HG03135 (cell line): ENCODE measurements around the gene PTPRG.

Source experiments
- ATAC-seq: cut with Tn5 transposase; IDR thresholded peaks from one replicate; pipeline ENCODE4 v1.9.1; 2021; ENCODE audit warnings: mild to moderate bottlenecking, moderate library complexity; ENCODE audit not compliant: unreplicated experiment

PTPRG gene

DNA sequence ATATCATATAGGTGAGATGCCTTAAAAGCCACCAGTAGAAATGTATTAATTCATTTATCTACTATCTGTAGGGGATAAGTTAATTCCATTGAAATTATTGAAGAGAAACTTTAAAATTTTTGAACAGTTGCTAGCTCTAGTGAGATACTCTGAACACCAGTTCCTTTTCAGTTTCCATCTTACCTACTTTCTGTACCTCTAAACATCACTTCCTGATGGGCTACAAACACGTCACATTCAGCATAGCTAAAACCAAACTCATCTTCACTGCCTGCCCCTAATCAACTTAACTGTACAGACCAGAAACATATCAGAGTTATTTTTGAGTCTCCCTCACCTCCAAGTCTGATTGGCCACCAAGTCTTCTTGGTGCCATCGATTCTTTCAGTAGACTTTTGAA, 723.1 kb downstream of the PTPRG start:
- ATAC-seq, result no peak

DNA sequence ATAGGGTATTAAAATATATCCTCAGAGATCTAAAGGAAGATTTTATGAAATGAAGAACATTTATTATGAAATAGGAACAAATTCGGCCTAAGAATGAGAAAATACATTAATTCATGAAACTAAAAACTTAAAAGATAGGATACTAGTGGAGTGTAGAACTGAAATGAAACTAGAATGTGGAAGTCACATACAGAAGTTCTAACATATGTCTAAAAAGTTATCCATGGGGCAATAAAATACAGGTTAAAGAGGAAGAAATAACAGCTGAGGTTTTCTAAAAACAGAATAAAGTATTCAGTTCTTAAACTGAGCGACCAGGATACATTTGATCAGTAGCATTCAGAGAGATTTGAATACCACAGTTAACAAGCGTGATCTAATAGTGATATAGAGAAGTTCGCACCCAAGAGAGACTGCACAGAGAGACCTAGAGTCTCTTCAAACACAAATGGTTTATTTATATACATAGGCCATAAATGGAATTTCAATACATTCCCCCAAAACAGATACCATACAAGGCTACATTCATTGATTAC, 726.1 kb downstream of the PTPRG start:
- no peak for ATAC-seq

DNA sequence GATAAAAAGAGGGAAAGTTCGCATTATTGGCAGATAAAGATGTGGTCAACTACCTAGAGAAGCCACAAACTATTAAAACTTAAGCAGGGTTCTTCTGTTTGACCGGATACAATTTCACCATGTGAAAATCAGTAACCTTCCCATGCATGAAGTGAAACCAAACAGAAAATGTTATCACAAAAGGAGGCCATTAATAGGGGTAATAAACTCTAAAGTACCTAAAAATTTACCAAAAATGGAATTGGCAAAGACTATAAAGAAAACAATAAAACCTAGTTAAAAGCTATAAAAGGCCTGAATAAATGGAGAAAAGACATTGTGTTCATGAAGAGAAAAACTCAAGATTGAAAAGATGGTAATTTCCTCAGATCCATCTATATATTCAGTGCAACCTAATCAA, 728.6 kb downstream of the PTPRG start:
- no peak for ATAC-seq

DNA sequence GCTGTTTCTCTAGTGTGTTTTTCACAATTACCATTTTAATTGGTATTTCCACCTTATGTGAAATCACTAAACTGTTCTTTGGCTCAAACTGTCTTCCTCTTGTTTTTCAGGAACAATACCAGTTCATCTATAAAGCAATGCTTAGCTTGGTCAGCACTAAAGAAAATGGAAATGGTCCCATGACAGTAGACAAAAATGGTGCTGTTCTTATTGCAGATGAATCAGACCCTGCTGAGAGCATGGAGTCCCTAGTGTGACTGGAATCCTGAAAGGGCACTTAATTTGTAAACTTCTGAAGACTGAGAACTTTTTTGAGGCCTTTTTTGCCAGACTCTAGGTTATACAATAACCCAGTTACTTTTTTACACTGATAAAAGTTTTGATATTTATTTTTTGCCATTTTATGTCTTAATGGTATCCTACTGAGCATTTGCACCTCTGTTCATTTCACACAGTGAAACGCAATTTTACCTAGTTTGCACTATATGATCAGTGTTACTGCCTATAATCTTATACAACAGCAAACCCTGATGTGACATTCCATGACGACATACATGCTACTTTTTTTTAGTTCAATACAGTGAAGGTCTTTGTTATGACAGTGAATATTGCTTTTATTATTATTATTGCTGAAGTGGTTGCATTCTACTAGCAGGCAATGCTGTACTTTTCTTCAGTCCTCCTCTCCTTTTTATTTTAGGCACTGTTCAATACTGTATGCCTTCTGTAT, 731.8 kb downstream of the PTPRG start:
- no peak for ATAC-seq

DNA sequence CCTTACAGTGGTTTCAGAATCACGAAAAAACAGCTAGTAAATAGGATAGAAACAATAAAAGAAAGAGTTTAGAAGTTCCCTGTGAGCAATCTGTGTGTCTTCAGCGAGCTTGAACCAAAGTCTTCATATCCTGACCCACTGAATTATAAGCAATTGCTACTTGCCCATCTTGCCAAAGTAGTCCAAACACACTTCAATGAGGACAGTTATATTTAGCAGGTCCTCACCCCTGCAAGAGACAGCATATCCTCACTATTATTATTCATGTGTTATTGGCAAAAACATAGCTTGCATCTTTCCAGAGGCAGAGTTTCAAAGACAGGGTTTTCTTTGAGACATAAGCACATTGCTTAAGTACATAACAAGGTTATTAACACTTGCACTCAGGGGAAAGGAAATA, 734.2 kb downstream of the PTPRG start:
- no peak for ATAC-seq

DNA sequence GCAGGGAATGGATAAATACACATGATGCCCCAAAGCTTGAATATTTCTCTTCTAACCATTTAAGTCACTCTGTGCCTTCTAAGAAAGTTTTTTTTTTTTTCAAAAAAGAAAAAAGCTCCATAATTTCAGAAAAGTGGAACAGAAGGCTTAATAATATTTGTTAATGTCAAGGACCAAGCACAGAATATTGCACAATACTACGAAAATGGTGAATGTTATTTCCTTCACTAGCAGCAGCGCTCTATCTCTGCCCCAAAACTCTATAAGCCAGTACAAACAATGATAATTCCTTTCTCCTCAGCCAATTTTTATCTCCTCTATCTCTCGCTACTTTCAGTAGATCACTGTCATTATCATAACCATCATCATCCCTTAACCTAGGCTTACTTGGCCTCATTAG, 739.2 kb downstream of the PTPRG start:
- ATAC-seq, result no peak

DNA sequence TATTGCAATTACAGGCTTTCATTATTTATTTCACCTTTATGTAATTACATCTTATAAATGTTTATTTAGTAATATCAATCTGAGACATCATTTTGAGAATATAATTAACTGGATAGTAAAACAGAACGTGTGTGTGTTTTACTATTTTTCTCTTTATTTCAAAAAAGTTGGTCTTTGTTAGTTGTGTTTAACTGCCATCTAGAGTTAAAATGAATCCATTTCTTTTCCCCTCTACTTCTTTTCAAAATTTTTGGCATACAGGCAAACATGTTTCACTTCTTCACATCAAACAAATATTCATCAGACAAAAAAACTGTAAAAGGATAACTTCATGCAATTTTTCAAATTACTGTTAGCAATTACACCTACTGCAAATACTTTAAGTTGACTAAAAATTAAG, 750.8 kb downstream of the PTPRG start:
- ATAC-seq, result no peak

DNA sequence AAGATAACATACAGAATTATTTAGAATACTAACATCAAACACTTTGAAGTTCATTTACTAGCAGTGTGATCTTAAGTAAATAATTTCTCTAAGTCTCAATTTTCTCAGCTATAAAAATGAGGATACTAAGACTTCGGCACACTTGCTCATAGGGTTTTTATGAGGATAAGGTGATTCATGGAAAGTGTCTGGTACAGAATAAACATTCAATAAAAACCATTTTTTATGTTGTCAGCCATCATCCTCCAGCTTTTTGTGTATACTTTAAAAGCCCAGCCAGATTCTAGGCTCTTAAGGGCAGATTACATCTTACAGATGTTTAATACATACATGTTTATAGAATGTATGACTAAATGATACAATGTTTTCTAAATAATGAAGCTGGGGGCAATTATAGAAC, 755.2 kb downstream of the PTPRG start:
- ATAC-seq, result no peak

DNA sequence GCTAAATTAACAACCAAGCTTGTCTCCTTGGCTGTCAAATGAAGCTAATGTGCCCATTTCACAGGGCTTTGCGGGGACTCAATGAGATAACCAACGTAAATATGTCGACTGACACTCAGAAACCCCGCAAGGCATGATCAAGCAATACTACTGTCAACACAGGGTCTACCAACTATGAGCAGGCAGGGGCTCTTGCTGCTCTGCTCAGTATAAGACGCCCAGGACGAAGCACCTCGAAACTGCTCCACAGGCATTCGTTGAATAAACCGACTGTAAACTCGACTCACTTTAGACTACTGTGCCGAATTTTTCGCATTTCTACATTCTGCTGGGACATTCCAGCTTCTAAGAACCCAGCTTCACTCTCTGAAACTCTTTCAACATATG, 757.0 kb downstream of the PTPRG start:
- ATAC-seq, result no peak

DNA sequence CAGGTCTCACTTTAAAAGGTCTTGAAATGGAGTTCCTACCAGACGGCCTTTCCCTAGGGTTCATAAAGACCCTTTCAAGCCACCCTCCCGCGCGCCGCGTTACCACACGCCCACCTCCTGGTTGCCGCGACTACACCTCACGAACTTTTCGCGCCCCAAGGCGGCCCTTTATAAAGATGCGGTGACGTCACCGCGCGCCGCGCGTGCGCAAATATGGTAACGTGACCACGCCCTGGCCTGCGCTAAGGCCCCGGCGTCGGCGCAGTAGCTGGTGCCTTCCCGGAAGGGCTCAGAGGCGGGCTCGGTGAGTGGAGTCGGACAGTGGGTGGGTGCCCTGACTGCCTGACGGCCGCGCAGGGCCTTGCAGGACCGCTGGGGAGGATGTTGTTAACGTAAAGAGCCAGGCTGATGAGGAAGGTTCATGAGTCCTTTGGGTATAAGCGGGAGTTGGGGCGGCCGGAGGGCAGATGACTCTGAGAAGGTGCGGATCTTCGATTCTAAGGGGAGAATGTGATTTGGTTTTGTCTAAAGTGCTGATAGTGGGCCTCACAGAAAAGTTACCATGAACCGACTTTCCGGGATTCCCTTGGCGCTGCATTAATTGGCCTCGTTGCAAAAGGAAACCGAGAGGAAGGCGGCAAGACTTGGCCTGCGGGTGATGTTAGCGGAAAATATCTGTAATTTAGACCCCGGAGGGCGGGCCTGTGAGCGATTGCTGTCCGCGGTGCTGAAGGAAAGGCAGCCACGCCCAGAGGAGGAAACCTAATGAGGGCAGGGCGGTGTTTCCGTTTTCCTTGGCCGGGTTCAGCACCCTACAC, 757.6 kb downstream of the PTPRG start:
- peak; percentile 98 for ATAC-seq

DNA sequence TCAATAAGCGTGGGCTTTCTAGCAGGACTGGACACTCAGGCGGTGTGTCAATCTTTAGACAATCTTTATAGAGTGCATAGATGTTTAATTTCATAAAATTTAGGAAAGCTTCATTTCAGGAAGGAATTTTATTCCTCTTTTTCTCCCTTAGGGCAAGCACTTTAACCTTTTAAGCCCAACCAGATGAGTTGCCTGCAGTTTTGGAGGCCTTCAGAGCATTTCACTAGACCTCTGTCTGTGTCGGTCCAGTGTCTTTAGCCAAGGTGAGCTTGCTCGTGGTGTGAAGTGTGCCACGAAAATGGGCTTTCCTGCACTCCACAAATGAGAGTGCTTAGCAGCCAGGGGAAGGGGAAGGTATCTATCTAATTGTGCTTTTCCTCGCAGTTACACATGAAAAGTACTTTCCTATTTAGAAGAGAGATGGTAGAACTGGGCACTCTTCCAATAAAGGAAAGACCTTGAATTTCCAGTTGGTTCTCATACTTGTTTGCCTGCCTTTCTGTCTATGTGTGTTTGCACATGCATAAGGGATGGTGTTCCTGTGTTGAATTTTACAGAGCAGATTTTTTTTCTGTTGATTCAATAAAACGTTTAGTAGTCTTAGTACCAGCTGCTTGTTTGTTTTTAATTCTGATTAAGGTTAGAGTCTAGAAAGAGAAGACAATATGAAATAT, 758.3 kb downstream of the PTPRG start:
- ATAC-seq, result no peak

DNA sequence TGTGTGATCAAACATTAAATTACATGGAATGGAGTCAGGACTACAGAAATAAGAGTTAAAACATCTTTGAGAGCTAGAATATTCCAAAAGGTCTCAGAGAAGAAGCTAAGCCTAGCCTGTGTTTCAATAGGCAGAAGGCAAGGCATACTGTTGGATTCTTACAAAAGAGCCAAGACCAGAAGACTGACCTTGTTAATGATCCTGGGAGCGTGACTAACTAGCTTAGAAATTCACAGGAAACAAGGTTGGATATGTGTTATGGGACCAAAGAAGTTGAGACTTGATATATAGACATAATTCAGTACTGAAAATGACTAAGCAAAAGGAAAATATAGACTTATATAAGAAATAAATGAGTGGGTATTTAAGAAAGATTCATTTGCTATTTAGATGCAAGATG, 761.9 kb downstream of the PTPRG start:
- ATAC-seq, result no peak

DNA sequence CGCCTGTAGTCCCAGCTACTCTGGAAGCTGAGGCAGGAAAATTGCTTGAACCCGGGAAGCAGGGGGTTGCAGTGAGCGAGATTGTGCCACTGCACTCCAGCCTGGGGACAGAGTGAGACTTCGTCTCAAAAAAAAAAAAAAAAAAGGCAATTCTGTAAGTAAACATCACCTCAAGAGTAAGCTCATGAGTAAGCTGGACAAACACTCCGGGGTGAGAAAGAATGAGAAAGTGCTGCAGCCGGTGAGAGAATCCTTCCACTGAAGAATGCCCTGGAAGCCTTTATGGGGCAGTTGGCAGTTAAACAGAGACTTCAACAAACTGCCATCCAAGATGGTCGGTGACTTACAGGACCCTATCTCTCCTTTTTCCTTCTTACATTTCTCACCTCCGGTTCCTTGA, 764.5 kb downstream of the PTPRG start:
- ATAC-seq, result no peak

DNA sequence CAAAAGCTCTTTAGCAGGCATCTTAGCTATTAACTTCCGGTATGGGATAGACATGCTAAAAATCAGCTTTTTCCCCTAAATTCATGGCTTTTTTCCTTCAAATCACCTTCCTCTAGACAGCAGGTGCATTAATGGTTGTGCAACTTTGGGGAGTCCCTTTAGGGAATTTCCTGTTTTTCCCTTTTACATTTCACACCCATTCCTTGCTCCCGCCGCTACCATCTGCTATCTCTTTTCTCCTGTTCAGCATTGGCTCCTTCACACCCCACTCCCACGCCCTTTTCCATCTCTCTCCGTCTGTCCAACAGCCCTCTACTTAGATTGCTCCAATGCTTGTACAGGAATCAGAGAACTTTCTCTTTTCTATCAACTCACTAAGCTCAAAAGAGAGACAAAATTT, 768.6 kb downstream of the PTPRG start:
- ATAC-seq, result no peak

DNA sequence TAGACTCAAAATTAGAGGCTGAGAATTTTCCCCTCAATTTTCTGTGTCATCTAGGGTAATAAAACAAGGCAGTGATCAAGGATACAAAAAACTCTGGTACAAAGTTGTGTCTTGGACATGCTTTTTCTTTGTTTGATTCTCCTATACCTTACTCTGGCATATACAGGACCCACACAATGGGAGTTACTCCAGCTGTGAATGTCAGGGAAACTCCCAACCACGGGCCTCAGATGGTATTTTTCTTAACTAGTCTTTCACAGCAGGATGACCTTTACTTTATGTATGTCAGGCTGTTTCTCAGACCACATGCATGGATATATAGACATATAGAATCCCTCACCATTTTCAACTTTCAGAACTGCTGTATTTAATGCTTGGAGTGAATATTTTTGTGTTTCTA, 770.6 kb downstream of the PTPRG start:
- no peak for ATAC-seq

DNA sequence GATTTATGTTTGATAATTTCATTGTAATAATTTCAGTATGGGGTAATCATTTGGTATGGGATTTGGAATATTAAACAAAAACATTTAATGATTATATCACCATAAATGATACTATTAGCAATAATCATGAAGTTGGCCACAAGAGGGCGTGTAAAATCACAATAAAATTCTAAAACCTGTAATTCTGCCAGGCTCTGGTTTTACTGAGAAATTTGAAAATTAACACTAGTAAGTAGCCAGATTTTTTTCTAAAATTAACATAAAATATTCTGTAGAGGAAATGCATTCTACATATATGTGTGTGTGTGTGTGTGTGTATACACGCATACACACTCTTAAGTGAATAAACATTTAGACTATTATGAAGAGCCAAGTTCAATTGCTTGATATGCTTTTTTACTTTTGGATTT, 771.5 kb downstream of the PTPRG start:
- ATAC-seq, result no peak

DNA sequence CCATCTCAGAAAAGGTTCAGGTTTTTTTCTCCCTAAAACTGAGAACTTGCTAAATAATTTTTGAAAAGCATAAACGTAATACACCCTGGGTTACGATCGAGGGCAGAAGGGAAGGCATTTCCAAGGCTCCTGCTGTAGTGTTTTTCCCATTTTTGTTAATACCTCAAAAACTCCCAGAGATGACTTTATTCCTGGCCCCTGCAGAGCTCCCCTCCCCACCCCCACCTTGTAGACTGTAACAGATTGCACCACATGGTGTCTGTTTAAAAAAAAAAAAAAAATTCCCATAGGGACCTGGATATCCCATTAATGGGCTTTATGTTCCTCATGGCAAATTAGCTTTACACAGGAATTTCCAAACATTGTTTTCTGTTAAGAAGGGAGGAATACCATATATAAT, 773.8 kb downstream of the PTPRG start:
- no peak for ATAC-seq

DNA sequence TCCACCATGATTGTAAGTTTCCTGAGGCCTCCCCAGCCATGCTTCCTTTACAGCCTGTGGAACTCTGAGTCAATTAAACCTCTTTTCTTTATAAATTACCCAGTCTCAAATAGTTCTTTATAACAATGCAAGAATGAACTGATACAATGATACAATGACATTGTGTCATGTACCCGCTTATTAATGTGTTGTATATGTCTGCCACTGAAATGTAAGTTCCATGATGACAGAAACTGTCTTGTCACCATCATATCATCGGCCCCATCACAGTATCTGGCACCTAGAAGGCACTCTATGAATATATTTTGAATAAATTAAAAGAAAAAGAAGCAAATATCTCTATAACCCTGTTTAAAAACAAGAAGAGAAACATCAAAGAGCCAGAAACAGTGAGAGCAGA, 782.4 kb downstream of the PTPRG start:
- no peak for ATAC-seq
